Keratinocyte (primary cell): Measurements from ENCODE around the gene NME3. TPM values are rescaled to one million over a fixed set of nuclear protein-coding genes. Genes with fewer than 3 reads are reported as not detected.

Experiments
- DNase-seq: peaks from one replicate; pipeline ENCODE4 v3.0.0-alpha.2; 2011; ENCODE audit warnings: low read depth, missing footprints, low spot score
- FAIRE-seq: peaks from 2 replicates; lab custom pipeline; 2011; peaks lifted over from hg19 to GRCh38; lab: Jason Lieb, UNC
- H2AFZ ChIP-seq: 2 replicates; pipeline ENCODE4 v1.6.0; 2012; ENCODE audit warnings: low read length, control low read depth, inconsistent platforms; ENCODE audit not compliant: control insufficient read depth
- H3K27ac ChIP-seq: 2 replicates; pipeline ENCODE4 v1.5.1; 2011; ENCODE audit warnings: low read length; ENCODE audit not compliant: control insufficient read depth, insufficient read depth
- H3K27me3 ChIP-seq: 3 replicates; pipeline ENCODE4 v1.6.0; 2011; ENCODE audit warnings: low read length; ENCODE audit not compliant: control insufficient read depth, insufficient read depth; ENCODE audit errors: extremely low read depth
- H3K36me3 ChIP-seq, 2 experiments: 2 replicates in 1 of 2; 3 replicates in 1 of 2; pipeline ENCODE4 v1.5.1; 2011; ENCODE audit warnings: low read length in 2 of 2, mild to moderate bottlenecking in 1 of 2; ENCODE audit not compliant: control insufficient read depth in 2 of 2, insufficient read depth in 2 of 2; ENCODE audit errors: extremely low read depth in 1 of 2
- H3K4me1 ChIP-seq: 3 replicates; pipeline ENCODE4 v1.5.1; 2011; ENCODE audit warnings: low read length; ENCODE audit not compliant: control insufficient read depth, insufficient read depth; ENCODE audit errors: extremely low read depth
- H3K4me2 ChIP-seq: 3 replicates; pipeline ENCODE4 v1.6.0; 2011; ENCODE audit warnings: low read depth, low read length; ENCODE audit not compliant: control insufficient read depth, insufficient read depth; ENCODE audit errors: extremely low read depth
- H3K4me3 ChIP-seq, 3 experiments: fragments of 200-600 bp in 1 of 3; sonication (generic) in 1 of 3; 2 replicates in 2 of 3; 3 replicates in 1 of 3; pipeline ENCODE4 v1.5.1; 2011 to 2016; ENCODE audit warnings: low read length in 3 of 3, mild to moderate bottlenecking in 3 of 3, control low read depth in 2 of 3, inconsistent platforms in 1 of 3, low read depth in 1 of 3, mixed read lengths in 1 of 3, mixed run types in 1 of 3, moderate library complexity in 1 of 3; ENCODE audit not compliant: control insufficient read depth in 2 of 3, insufficient read depth in 2 of 3; ENCODE audit errors: extremely low read depth in 1 of 3
- H3K79me2 ChIP-seq: 2 replicates; pipeline ENCODE4 v1.6.0; 2012; ENCODE audit warnings: low read length; ENCODE audit not compliant: control insufficient read depth, insufficient read depth
- H3K9ac ChIP-seq: 3 replicates; pipeline ENCODE4 v1.6.0; 2011; ENCODE audit warnings: low read length; ENCODE audit not compliant: control insufficient read depth, insufficient read depth; ENCODE audit errors: extremely low read depth
- H3K9me1 ChIP-seq: 3 replicates; pipeline ENCODE4 v1.6.0; 2011; ENCODE audit warnings: low read length; ENCODE audit not compliant: control insufficient read depth, insufficient read depth; ENCODE audit errors: extremely low read depth
- H3K9me3 ChIP-seq: 2 replicates; pipeline ENCODE4 v1.5.1; 2012; ENCODE audit warnings: low read depth, low read length; ENCODE audit not compliant: control insufficient read depth
- H4K20me1 ChIP-seq: 3 replicates; pipeline ENCODE4 v1.6.0; 2011; ENCODE audit warnings: low read length; ENCODE audit not compliant: control insufficient read depth, insufficient read depth; ENCODE audit errors: extremely low read depth
- EZH2 ChIP-seq: IDR thresholded peaks from one replicate; pipeline ENCODE4 v1.6.1; 2012; ENCODE audit warnings: inconsistent platforms, mild to moderate bottlenecking, low read length, moderate library complexity
- dilution Hi-C: fragments of 300-500 bp; cut with MboI; formaldehyde crosslinking; loops from one replicate; pipeline ENCODE4 v1.7.0; 2020; ENCODE audit warnings: low sequenced_read_pairs; ENCODE audit not compliant: extremely low pct_ligation_motif_present
- polyA minus RNA-seq, 3 experiments: library from RNA; depleted of rRNA, polyadenylated mRNA; stranded (reverse); fragments of >200 nt; gene quantifications; 1 replicate in 1 of 3; 2 replicates in 1 of 3; 3 replicates in 1 of 3; pipeline ENCODE4 v1.2.3, GENCODE V29; 2011
- polyA plus RNA-seq, 5 experiments: library from polyadenylated mRNA; depleted of rRNA in 3 of 5; stranded (reverse) in 3 of 5; stranded (forward) in 1 of 5; unstranded in 1 of 5; fragments of >200 nt; gene quantifications; 1 replicate in 1 of 5; 2 replicates in 3 of 5; 3 replicates in 1 of 5; pipeline versions ENCODE4 v1.2.1 to v1.2.3, GENCODE V29; 2011 to 2012; ENCODE audit warnings: missing spikeins in 2 of 5, low read depth in 1 of 5, low replicate concordance in 1 of 5
- TF ChIP-seq, protein P1 (sequence below), 3 experiments: IDR thresholded peaks in 1 of 3; conservative IDR thresholded peaks in 1 of 3; optimal IDR thresholded peaks in 1 of 3; 2 replicates in 2 of 3; 3 replicates in 1 of 3; pipeline versions ENCODE3 to v1.5.1; 2011; ENCODE audit warnings: low read length in 3 of 3, mild to moderate bottlenecking in 3 of 3, moderate library complexity in 2 of 3, control low read depth in 1 of 3, inconsistent platforms in 1 of 3; ENCODE audit not compliant: insufficient read depth in 2 of 3; ENCODE audit errors: extremely low read depth in 1 of 3

NME3 gene
- polyA plus RNA-seq = 9.8 to 32.7 TPM (median 10.1 TPM) in 3 replicates
- polyA plus RNA-seq (2011; ENCODE audit: low read depth) = 23.5 TPM
- polyA plus RNA-seq (2011; cell fraction: cytosol; rRNA removed) = 5.8 and 20.4 TPM in 2 replicates
- polyA plus RNA-seq (2011; cell fraction: nucleus; rRNA removed) = 32.0 and 47.3 TPM in 2 replicates
- 22.5 and 26.7 TPM in 2 replicates for polyA plus RNA-seq (2012; ENCODE audit: low replicate concordance)
- polyA minus RNA-seq = 2.3 to 4.5 TPM (median 2.5 TPM) in 3 replicates
- polyA minus RNA-seq (2011; cell fraction: cytosol; rRNA and poly(A)+ RNA removed) = 34.9 TPM
- 5.4 and 9.2 TPM in 2 replicates for polyA minus RNA-seq (2011; cell fraction: nucleus; rRNA and poly(A)+ RNA removed)

- Histone ChIP-seq H3K4me1 (peaks cover 22% of the 10 kb centered on the region), H3K27ac (peak within 1 kb of the TSS; percentile 76), H3K4me2 (peak within 1 kb of the TSS; percentile 99), H3K4me3 (peak within 1 kb of the TSS; percentile 73 to 75 (median 73)), H3K79me2 (peaks cover 32% of the 10 kb centered on the region), H4K20me1 (peaks cover 2% of the 10 kb centered on the region), H3K9ac (peak within 1 kb of the TSS; percentile 81), H3K9me1 (no peaks in the 10 kb centered on the region), H3K9me3 (no peaks in the 10 kb centered on the region), H3K27me3 (no peaks in the 10 kb centered on the region), H2AFZ (no peak within 1 kb of the TSS), H3K36me3 (peaks cover 3 to 11% of the 10 kb centered on the region in 2 experiments)
- FAIRE-seq (no peak), DNase-seq (no peak)
- dilution Hi-C loops = no loop called here
- TF ChIP-seq EZH2 = no peak
- TF ChIP-seq, protein P1, sequence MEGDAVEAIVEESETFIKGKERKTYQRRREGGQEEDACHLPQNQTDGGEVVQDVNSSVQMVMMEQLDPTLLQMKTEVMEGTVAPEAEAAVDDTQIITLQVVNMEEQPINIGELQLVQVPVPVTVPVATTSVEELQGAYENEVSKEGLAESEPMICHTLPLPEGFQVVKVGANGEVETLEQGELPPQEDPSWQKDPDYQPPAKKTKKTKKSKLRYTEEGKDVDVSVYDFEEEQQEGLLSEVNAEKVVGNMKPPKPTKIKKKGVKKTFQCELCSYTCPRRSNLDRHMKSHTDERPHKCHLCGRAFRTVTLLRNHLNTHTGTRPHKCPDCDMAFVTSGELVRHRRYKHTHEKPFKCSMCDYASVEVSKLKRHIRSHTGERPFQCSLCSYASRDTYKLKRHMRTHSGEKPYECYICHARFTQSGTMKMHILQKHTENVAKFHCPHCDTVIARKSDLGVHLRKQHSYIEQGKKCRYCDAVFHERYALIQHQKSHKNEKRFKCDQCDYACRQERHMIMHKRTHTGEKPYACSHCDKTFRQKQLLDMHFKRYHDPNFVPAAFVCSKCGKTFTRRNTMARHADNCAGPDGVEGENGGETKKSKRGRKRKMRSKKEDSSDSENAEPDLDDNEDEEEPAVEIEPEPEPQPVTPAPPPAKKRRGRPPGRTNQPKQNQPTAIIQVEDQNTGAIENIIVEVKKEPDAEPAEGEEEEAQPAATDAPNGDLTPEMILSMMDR (optimal IDR thresholded peaks at IDR 0.05 in 1 of 3, IDR thresholded peaks at IDR 0.05 in 1 of 3, conservative IDR thresholded peaks at IDR 0.05 in 1 of 3; ENCODE audit: extremely low read depth in 1 of 3, insufficient read depth in 2 of 3, low read length in 3 of 3) = no peak
Observed at GRCh38 chr16:1771188-1771863, at the start of gene NME3. Gene NME3 (minus strand): TSS chr16:1771543. CDS start chr16:1771534, 9 bp downstream.

- DNase-seq (no peak), FAIRE-seq (no peak)
- Histone ChIP-seq H3K4me1 (peaks cover 6% of the 10 kb centered on the region), H3K4me3 (no peak overlapping the region), H3K79me2 (no peaks in the 10 kb centered on the region), H3K27ac (no peak overlapping the region), H2AFZ (no peak overlapping the region), H3K9ac (no peak overlapping the region), H3K4me2 (no peak overlapping the region), H3K9me3 (no peaks in the 10 kb centered on the region), H3K27me3 (no peaks in the 10 kb centered on the region), H4K20me1 (no peaks in the 10 kb centered on the region), H3K9me1 (no peaks in the 10 kb centered on the region), H3K36me3 (peaks cover 0 to 12% of the 10 kb centered on the region in 2 experiments)
- dilution Hi-C loops = no loop called here
- TF ChIP-seq, protein P1 (optimal IDR thresholded peaks at IDR 0.05 in 1 of 3, IDR thresholded peaks at IDR 0.05 in 1 of 3, conservative IDR thresholded peaks at IDR 0.05 in 1 of 3; ENCODE audit: extremely low read depth in 1 of 3, insufficient read depth in 2 of 3, low read length in 3 of 3) = no peak
- TF ChIP-seq EZH2 = no peak
Observed at GRCh38 chr16:1820946-1821290, 49.6 kb upstream of the NME3 start.
